Measurements from ENCODE around the gene HIVEP2. TPM values are rescaled to one million over a fixed set of nuclear protein-coding genes. Genes with fewer than 3 reads are reported as not detected.

HIVEP2 gene
- polyA plus RNA-seq, 3 donors: 0.16 to 1.4 (median 0.64) TPM

DNA sequence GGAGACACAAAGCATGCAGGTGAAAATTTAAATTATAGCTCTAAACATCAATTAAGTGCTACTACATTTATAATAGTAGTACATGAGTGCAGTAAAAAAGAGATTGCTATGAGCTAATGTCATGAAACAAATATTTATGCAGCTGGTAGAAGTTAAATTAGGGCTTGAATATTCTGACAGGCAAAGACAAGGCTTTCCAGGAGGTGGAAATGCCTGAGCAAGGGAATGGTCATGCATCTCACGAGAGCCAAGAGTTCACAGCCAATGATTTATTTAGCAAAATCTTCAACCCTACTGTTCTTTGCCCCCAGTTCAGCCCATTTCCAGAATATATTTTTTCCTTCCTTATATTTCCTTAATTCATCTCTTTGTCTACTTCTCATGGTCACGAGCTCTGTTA is 128.9 kb downstream of the HIVEP2 start:
- H3K27ac ChIP-seq (ENCODE audit: low read depth in 1 of 2, low read length in 2 of 2): no peak overlapping the region
- H3K79me2 ChIP-seq (ENCODE audit: insufficient read depth, low read length): no peaks in the 10 kb centered on the region
- intact Hi-C loops (cut with micrococcal nuclease): no loop called here
- Mint-ChIP-seq H3K27me3 (ENCODE audit: low read depth in 3 of 3) (no peaks in the 10 kb centered on the region), H3K4me1 (peaks cover 8% of the 10 kb centered on the region), H3K27ac (no peak overlapping the region), H3K4me3 (no peak overlapping the region), H3K9me3 (peaks cover 0 to 3% (median 0%) of the 10 kb centered on the region in 7 donors), H3K36me3 (no peaks in the 10 kb centered on the region)
- no peak for DNase-seq
- no peak overlapping the region for H3K4me2 ChIP-seq (replicated peaks; ENCODE audit: extremely low read depth, low read length, poor library complexity, severe bottlenecking)
- no peak overlapping the region for H3K9ac ChIP-seq (ENCODE audit: insufficient read depth, low read length, poor library complexity, severe bottlenecking)
- TF ChIP-seq, protein P1, sequence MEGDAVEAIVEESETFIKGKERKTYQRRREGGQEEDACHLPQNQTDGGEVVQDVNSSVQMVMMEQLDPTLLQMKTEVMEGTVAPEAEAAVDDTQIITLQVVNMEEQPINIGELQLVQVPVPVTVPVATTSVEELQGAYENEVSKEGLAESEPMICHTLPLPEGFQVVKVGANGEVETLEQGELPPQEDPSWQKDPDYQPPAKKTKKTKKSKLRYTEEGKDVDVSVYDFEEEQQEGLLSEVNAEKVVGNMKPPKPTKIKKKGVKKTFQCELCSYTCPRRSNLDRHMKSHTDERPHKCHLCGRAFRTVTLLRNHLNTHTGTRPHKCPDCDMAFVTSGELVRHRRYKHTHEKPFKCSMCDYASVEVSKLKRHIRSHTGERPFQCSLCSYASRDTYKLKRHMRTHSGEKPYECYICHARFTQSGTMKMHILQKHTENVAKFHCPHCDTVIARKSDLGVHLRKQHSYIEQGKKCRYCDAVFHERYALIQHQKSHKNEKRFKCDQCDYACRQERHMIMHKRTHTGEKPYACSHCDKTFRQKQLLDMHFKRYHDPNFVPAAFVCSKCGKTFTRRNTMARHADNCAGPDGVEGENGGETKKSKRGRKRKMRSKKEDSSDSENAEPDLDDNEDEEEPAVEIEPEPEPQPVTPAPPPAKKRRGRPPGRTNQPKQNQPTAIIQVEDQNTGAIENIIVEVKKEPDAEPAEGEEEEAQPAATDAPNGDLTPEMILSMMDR (IDR thresholded peaks at IDR 0.05): no peak
- H3K4me1 ChIP-seq (ENCODE audit: control insufficient read depth in 1 of 2, insufficient read depth in 2 of 2, low read length in 2 of 2): peaks cover 7 to 11% of the 10 kb centered on the region in 2 donors
- no peaks in the 10 kb centered on the region for H4K20me1 ChIP-seq (ENCODE audit: insufficient read depth, low read length)
- H3K4me3 ChIP-seq (replicated peaks in 1 of 3; ENCODE audit: low read depth in 2 of 3, low read length in 3 of 3): no peak overlapping the region
- H2AFZ ChIP-seq (ENCODE audit: insufficient read depth, low read depth, low read length, poor library complexity, severe bottlenecking): no peak overlapping the region
- H3K9me3 ChIP-seq (replicated peaks in 1 of 2; ENCODE audit: control insufficient read depth in 1 of 2, insufficient read depth in 1 of 2, low read length in 2 of 2): no peaks in the 10 kb centered on the region
- H3K27me3 ChIP-seq (ENCODE audit: control insufficient read depth in 2 of 2, insufficient read depth in 2 of 2, low read length in 2 of 2): no peaks in the 10 kb centered on the region
- WGBS (ENCODE audit: insufficient coverage): 50% methylated on average over 2 of the region's 2 CpGs
- H3K36me3 ChIP-seq (replicated peaks in 1 of 2; ENCODE audit: control insufficient read depth in 1 of 2, insufficient read depth in 2 of 2, low read length in 2 of 2): no peaks in the 10 kb centered on the region

DNA sequence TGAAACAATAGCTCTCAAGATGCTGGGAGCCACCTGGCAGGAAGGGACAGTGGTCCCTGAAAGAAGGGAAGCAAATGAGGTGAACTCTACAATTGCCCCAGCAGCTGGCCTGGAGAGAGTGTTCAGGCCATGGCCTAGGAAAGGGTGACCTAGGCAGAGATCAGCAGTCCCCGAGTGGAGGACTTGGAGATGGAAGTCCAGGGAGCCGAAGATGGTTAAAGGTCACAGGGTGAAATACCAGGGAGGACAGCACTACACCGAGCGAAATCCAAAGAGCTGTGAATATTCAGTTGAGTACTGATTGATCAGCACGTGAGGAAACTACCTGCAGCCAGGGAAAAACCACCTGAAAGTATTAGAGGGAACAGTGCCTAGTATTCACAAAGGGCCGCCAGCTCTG is 133.1 kb downstream of the HIVEP2 start:
- Mint-ChIP-seq H3K4me3 (no peak overlapping the region), H3K9me3 (peaks cover 0 to under 1% (median 0%) of the 10 kb centered on the region in 7 donors), H3K27ac (no peak overlapping the region), H3K4me1 (no peaks in the 10 kb centered on the region), H3K27me3 (ENCODE audit: low read depth in 3 of 3) (no peaks in the 10 kb centered on the region), H3K36me3 (no peaks in the 10 kb centered on the region)
- H3K79me2 ChIP-seq (ENCODE audit: insufficient read depth, low read length): no peaks in the 10 kb centered on the region
- H2AFZ ChIP-seq (ENCODE audit: insufficient read depth, low read depth, low read length, poor library complexity, severe bottlenecking): no peak overlapping the region
- H3K9me3 ChIP-seq (replicated peaks in 1 of 2; ENCODE audit: control insufficient read depth in 1 of 2, insufficient read depth in 1 of 2, low read length in 2 of 2): no peaks in the 10 kb centered on the region
- no peaks in the 10 kb centered on the region for H3K36me3 ChIP-seq (replicated peaks in 1 of 2; ENCODE audit: control insufficient read depth in 1 of 2, insufficient read depth in 2 of 2, low read length in 2 of 2)
- DNase-seq: no peak
- H3K4me3 ChIP-seq (replicated peaks in 1 of 3; ENCODE audit: low read depth in 2 of 3, low read length in 3 of 3): no peak overlapping the region
- intact Hi-C loops (cut with micrococcal nuclease): no loop called here
- no peaks in the 10 kb centered on the region for H3K27me3 ChIP-seq (ENCODE audit: control insufficient read depth in 2 of 2, insufficient read depth in 2 of 2, low read length in 2 of 2)
- no peaks in the 10 kb centered on the region for H3K4me1 ChIP-seq (ENCODE audit: control insufficient read depth in 1 of 2, insufficient read depth in 2 of 2, low read length in 2 of 2)
- TF ChIP-seq, protein P1 (IDR thresholded peaks at IDR 0.05): no peak
- H3K4me2 ChIP-seq (replicated peaks; ENCODE audit: extremely low read depth, low read length, poor library complexity, severe bottlenecking): no peak overlapping the region
- WGBS (ENCODE audit: insufficient coverage): 96% methylated on average over 5 of the region's 6 CpGs
- H3K9ac ChIP-seq (ENCODE audit: insufficient read depth, low read length, poor library complexity, severe bottlenecking): no peak overlapping the region
- no peaks in the 10 kb centered on the region for H4K20me1 ChIP-seq (ENCODE audit: insufficient read depth, low read length)
- H3K27ac ChIP-seq (ENCODE audit: low read depth in 1 of 2, low read length in 2 of 2): no peak overlapping the region
